Measurements from ENCODE around the gene HYAL1. TPM values are rescaled to one million over a fixed set of nuclear protein-coding genes. Genes with fewer than 3 reads are reported as not detected.

Gene HYAL1
- total and polyA plus RNA-seq, 2 experiments from 2014 or later: 3.3 to 5.0 TPM

DNA sequence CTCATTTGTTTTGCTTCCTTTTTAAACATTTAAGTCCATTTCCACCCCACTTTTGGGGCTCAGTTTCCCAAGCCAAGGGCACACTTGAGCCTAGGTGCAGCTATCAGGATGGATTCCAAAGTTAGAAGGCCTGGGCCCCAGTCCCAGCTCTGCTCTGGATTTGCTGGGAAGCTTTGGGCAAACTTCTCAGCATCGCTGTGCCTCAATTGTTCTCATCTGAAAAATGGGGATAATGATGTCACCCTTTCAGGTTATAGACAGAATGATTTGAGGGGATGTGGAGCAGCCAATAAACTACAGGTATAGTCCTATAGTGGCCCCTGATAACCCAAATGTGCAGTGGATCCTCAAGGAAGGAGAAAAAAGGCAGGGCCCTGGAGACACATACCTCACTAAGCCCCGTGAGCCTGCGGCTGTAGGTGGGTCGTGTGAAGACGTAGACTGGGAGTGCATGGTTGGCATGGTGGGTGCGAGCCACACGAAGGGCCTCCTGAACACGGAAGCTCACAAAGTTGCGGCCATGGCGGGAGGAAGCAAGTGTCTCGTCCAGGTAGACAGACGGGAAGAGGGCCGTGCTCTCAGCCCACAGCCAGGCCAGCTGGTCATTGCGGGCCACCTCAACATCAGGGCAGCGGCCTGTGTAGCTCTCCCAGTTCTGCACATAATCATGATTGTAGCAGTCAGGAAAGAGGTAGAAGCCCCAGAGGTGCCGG lies 16.0 kb upstream of the HYAL1 start:
- peaks cover 24% of the 10 kb centered on the region for H3K36me3 ChIP-seq
- H3K27ac ChIP-seq: no peak overlapping the region
- no peak overlapping the region for H3K4me3 ChIP-seq
- TF ChIP-seq CTCF (IDR thresholded peaks at IDR 0.05; ENCODE audit: low read depth, low read length): no peak
- no peaks in the 10 kb centered on the region for H3K27me3 ChIP-seq
- H3K9me3 ChIP-seq (ENCODE audit: low read depth): no peaks in the 10 kb centered on the region
- peaks cover 24% of the 10 kb centered on the region for H3K4me1 ChIP-seq (ENCODE audit: low read depth)
- DNase-seq (ENCODE audit: low read depth in 1 of 2, low spot score in 1 of 2): no peak

DNA sequence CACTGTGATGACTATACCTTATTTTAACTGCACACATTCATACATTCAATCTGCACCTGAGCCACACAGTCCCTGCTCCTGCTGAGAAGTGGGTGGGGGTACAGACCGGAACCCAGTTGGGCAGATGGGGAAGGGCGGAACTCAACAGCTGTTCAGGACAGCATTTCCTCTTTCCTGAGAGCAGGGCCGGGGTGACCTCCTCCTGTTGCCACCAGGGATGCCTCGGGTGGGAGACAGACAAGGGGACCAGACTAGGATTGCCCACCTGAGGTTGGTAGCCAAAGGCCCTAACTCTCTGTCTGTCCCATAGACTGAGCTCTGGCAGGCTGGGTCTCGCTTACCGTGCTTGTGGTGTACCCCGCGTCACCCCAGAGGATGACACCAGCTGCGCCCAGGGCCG lies 15.2 kb upstream of the HYAL1 start:
- Histone ChIP-seq H3K9me3 (ENCODE audit: low read depth) (no peaks in the 10 kb centered on the region), H3K27me3 (no peaks in the 10 kb centered on the region), H3K4me1 (ENCODE audit: low read depth) (peaks cover 21% of the 10 kb centered on the region), H3K27ac (no peak overlapping the region), H3K4me3 (no peak overlapping the region), H3K36me3 (peaks cover 24% of the 10 kb centered on the region)
- no peak for TF ChIP-seq CTCF (IDR thresholded peaks at IDR 0.05; ENCODE audit: low read depth, low read length)
- no peak for DNase-seq (ENCODE audit: low read depth in 1 of 2, low spot score in 1 of 2)

GRCh38 chr3:50318163-50318562 lies 14.8 kb upstream of the HYAL1 start:
- Histone ChIP-seq H3K36me3 (peaks cover 24% of the 10 kb centered on the region), H3K27ac (no peak overlapping the region)
- no peak for DNase-seq (ENCODE audit: low read depth in 1 of 2, low spot score in 1 of 2)

DNA sequence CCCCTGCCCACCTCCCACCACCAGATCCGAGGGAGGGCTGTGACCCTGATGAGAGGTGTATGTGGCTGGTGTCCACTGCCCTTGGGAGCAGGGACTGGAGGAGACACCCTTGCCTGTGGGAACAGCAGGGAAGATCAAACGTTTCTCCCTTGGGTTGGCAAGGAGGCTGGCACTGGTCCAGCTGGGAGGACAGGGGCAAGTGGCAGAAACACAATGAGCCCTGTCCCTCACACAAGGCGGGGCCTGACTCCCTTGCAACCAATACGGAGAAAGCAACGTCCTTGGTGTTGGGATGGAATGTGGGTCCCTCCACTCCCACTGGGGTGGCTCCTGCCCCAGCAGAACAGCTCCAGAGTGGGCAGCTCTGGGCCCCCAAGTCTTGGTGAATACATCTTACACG lies 13.9 kb upstream of the HYAL1 start:
- Histone ChIP-seq H3K27me3 (no peaks in the 10 kb centered on the region), H3K4me1 (ENCODE audit: low read depth) (peaks cover 15% of the 10 kb centered on the region), H3K27ac (no peak overlapping the region), H3K9me3 (ENCODE audit: low read depth) (no peaks in the 10 kb centered on the region), H3K4me3 (no peak overlapping the region), H3K36me3 (peaks cover 24% of the 10 kb centered on the region)
- no peak for DNase-seq (ENCODE audit: low read depth in 1 of 2, low spot score in 1 of 2)
- no peak for TF ChIP-seq CTCF (IDR thresholded peaks at IDR 0.05; ENCODE audit: low read depth, low read length)

More at GRCh38 chr3:50318163-50318562, 14.8 kb upstream of the HYAL1 start:
- Histone ChIP-seq H3K27me3 (no peaks in the 10 kb centered on the region), H3K4me1 (ENCODE audit: low read depth) (peaks cover 21% of the 10 kb centered on the region), H3K9me3 (ENCODE audit: low read depth) (no peaks in the 10 kb centered on the region), H3K4me3 (no peak overlapping the region)
- TF ChIP-seq CTCF (IDR thresholded peaks at IDR 0.05; ENCODE audit: low read depth, low read length): no peak

- Histone ChIP-seq H3K27ac (no peak overlapping the region), H3K27me3 (no peaks in the 10 kb centered on the region), H3K9me3 (ENCODE audit: low read depth) (no peaks in the 10 kb centered on the region), H3K4me3 (no peak overlapping the region), H3K4me1 (ENCODE audit: low read depth) (peaks cover 10% of the 10 kb centered on the region), H3K36me3 (peaks cover 24% of the 10 kb centered on the region)
- DNase-seq (ENCODE audit: low read depth in 1 of 2, low spot score in 1 of 2): no peak
- TF ChIP-seq CTCF (IDR thresholded peaks at IDR 0.05; ENCODE audit: low read depth, low read length): no peak
Observed at GRCh38 chr3:50316657-50317242, 13.4 kb upstream of the HYAL1 start.

All from cardiac muscle cell (in vitro differentiated cells and primary cell).